Mucosa of descending colon (tissue), 3 donors: ENCODE measurements around the gene TMEM141. TPM values are rescaled to one million over a fixed set of nuclear protein-coding genes. Genes with fewer than 3 reads are reported as not detected.
"Not testable (repeated sequence)": the region's sequence is repeated elsewhere in the genome, so short reads cannot be mapped to it uniquely, and the experiment has no call there.

Experiments
- ATAC-seq: fragments of 200-7000 bp; cut with Tn5 transposase; one replicate; pipeline ENCODE4 v1.9.1; 2020; ENCODE audit warnings: mild to moderate bottlenecking, moderate library complexity
- DNase-seq, 3 donors: peaks; one replicate each; pipeline ENCODE4 v3.0.0-alpha.2; 2020
- H3K36me3 ChIP-seq: fragments of 200-600 bp; one replicate; pipeline ENCODE4 v1.8.0; 2021; ENCODE audit warnings: low read depth, mild to moderate bottlenecking
- H3K4me1 ChIP-seq: fragments of 200-600 bp; one replicate; pipeline ENCODE4 v1.8.0; 2021; ENCODE audit warnings: low read depth, mild to moderate bottlenecking
- H3K4me3 ChIP-seq: fragments of 200-600 bp; one replicate; pipeline ENCODE4 v1.8.0; 2021; ENCODE audit warnings: mild to moderate bottlenecking
- H3K9me3 ChIP-seq: fragments of 200-600 bp; one replicate; pipeline ENCODE4 v1.8.0; 2021; ENCODE audit warnings: mild to moderate bottlenecking
- intact Hi-C, 2 donors: fragments of 100-400 bp; cut with DNase I in 1 of 2; cut with micrococcal nuclease in 1 of 2; formaldehyde crosslinking; loops; one replicate each; pipeline versions ENCODE4 v1.11.0 to v1.11.1; 2022; cut with DNase I, micrococcal nuclease
- total RNA-seq, 3 donors: library from RNA; stranded (reverse); fragmentation: NEBNext Ultra II Directional in 2 of 3; extraction: Animal tissue kit (Norgen Biotek cat#: 25700) in 2 of 3; gene quantifications; one replicate each; pipeline versions ENCODE4 v1.2.1 to v1.2.4, GENCODE V29; 2021 to 2023
- TF ChIP-seq, protein P1 (sequence below): fragments of 200-600 bp; IDR thresholded peaks from one replicate; pipeline ENCODE4 v1.8.0; 2022; ENCODE audit warnings: antibody characterized with exemption, mild to moderate bottlenecking
- donor health status: DM: no; HTN: no; CAD: no; lungs with moderate emphysema.
- donor health status: DM: no; HTN: no; CAD: no.
- donor health status: DM: no; HTN: yes; CAD: no.

Gene TMEM141
- total RNA-seq, 3 donors from 2014 or later = 110 to 373 (median 127) TPM

DNA sequence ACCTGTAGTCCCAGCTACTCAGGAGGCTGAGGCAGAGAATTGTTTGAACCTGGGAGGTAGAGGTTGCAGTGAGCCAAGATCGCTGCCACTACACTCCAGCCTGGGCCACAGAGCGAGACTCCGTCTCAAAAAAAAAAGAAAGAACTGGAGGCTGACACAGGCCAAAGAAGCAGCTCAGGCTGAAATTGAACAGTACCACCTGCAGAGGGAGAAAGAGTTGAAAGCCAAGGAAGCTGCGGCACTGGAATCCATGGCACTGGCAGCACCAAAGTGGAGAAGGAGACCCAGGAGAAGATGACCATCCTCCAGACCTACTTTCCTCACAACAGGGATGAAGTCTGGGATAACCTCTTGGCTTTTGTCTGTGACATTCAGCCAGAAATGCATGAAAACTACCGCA lies 11.3 kb upstream of the TMEM141 start:
- no peak for ATAC-seq
- H3K4me3 ChIP-seq = no peak overlapping the region
- TF ChIP-seq, protein P1, sequence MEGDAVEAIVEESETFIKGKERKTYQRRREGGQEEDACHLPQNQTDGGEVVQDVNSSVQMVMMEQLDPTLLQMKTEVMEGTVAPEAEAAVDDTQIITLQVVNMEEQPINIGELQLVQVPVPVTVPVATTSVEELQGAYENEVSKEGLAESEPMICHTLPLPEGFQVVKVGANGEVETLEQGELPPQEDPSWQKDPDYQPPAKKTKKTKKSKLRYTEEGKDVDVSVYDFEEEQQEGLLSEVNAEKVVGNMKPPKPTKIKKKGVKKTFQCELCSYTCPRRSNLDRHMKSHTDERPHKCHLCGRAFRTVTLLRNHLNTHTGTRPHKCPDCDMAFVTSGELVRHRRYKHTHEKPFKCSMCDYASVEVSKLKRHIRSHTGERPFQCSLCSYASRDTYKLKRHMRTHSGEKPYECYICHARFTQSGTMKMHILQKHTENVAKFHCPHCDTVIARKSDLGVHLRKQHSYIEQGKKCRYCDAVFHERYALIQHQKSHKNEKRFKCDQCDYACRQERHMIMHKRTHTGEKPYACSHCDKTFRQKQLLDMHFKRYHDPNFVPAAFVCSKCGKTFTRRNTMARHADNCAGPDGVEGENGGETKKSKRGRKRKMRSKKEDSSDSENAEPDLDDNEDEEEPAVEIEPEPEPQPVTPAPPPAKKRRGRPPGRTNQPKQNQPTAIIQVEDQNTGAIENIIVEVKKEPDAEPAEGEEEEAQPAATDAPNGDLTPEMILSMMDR = no peak
- no peak for DNase-seq
- H3K36me3 ChIP-seq = no peaks in the 10 kb centered on the region
- H3K4me1 ChIP-seq = peaks cover 7% of the 10 kb centered on the region
- no peaks in the 10 kb centered on the region for H3K9me3 ChIP-seq
- intact Hi-C loops = loop anchor here in 1 of 2 donors (5.0 kb wide), 1 partner anchor 252 kb away; the partner anchor contains the start of gene FUT7

DNA sequence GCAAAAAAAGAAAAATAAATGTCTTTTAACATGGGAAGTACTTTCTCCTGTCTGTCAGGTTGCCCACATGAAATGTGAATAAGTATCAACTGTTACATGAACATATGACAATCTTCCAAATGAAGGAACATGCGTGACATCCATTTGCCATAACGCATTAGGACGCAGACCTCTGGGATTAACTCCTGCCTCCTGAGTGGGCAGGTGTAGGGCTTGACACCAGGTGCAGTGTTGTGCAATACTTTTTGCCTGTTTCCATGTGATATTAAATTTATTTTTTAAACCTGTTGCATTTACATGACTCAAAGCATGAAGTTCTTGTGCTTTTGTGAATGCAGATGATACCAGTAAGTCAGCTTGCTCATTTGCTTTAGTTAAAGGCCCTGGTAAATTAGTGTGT lies 8.7 kb upstream of the TMEM141 start:
- ATAC-seq (no peak), DNase-seq (no peak)
- H3K4me1 ChIP-seq = peaks cover 13% of the 10 kb centered on the region
- TF ChIP-seq, protein P1 = no peak
- intact Hi-C loops = loop anchor here in 1 of 2 donors (5.0 kb wide), 1 partner anchor 250 kb away; the partner anchor contains the start of gene FUT7
- H3K9me3 ChIP-seq = no peaks in the 10 kb centered on the region
- no peak overlapping the region for H3K4me3 ChIP-seq
- no peaks in the 10 kb centered on the region for H3K36me3 ChIP-seq

DNA sequence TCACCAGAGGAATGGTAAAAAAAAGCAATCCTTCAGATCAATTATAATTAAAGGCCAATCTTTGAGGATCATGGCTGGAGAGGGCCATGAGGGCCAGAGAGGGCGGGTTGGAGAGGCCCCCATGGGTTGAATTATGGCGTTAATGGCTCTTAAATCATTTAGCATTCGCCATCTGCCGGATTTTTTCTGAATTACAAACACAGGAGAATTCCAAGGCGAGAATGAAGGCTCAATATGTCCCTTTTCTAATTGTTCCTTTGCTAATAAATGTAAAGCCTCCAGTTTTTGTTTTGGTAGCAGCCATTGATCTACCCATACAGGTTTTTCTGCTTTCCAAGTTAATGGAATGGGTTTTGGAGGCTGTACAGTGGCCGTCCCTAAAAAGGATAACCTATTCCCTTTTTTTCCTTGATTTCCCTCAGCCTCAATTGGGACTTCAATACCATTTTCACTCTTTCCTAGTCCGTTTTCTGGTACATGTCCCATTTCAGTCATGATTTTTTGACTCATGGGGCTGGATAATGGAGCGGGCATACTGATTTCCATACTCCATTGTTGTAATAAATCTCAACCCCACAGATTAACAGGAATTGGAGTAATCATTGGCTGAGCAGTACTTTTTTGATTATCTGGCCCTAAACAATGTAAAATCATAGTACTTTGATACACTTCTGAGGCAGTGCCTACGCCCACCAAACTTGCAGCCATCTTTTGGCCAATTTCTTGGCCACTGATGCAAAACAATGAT lies 6.7 kb upstream of the TMEM141 start:
- Histone ChIP-seq H3K4me3 (no peak overlapping the region), H3K36me3 (no peaks in the 10 kb centered on the region), H3K9me3 (no peaks in the 10 kb centered on the region), H3K4me1 (peaks cover 13% of the 10 kb centered on the region)
- ATAC-seq = no peak
- DNase-seq = peak in 2 of 3 donors; percentile 17 to 79
- intact Hi-C loops = loop anchor here in 1 of 2 donors (5.0 kb wide), 1 partner anchor 248 kb away; the partner anchor contains the start of gene FUT7
- TF ChIP-seq, protein P1 = peak; percentile 28

DNA sequence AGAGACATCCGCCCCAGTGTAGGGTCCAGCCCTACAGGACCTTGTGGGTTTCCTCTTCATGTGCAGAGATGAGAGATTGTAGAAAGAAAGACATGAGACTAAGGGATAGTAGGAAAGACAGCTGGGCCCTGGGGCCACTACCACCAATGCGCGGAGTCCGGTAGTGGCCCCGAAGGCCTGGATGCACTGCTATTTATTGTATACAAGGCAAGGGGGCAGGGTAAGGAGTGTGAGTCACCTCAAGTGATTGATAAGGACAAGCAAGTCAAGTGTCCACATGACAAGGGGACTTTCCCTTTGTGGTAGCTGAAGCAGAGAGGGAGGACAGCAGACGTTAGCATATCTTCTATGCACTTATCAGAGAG lies 6.2 kb upstream of the TMEM141 start:
- ATAC-seq (peak; percentile 58), DNase-seq (no peak)
- H3K4me1 ChIP-seq = peaks cover 19% of the 10 kb centered on the region
- H3K4me3 ChIP-seq = no peak overlapping the region
- TF ChIP-seq, protein P1 = no peak
- no peaks in the 10 kb centered on the region for H3K9me3 ChIP-seq
- no peaks in the 10 kb centered on the region for H3K36me3 ChIP-seq
- intact Hi-C loops = loop anchor here (5.0 kb wide), 2 partner anchors 242 to 247 kb away; partner anchors contain the start of genes ABCA2 (in 1 of the 2) and FUT7 (in 1 of the 2)

- DNase-seq, H3K4me3 ChIP-seq, H3K36me3 ChIP-seq, H3K9me3 ChIP-seq: not testable (repeated sequence)
- H3K4me1 ChIP-seq = peaks cover 26% of the 10 kb centered on the region
- intact Hi-C loops = loop anchor here in 1 of 2 donors (5.0 kb wide), 1 partner anchor 242 kb away; the partner anchor contains the start of gene ABCA2
- ATAC-seq = peak; percentile 44
These were observed 5.4 kb upstream of the TMEM141 start for GRCh38 chr9:136785565-136786355.
